ENCODE data around the gene KIF13A. TPM values are rescaled to one million over a fixed set of nuclear protein-coding genes. Genes with fewer than 3 reads are reported as not detected.
"Not testable (repeated sequence)": the region's sequence is repeated elsewhere in the genome, so short reads cannot be mapped to it uniquely, and the experiment has no call there.

KIF13A gene
- total RNA-seq, 1 donor from 2014 or later, result 28.9 TPM

DNA sequence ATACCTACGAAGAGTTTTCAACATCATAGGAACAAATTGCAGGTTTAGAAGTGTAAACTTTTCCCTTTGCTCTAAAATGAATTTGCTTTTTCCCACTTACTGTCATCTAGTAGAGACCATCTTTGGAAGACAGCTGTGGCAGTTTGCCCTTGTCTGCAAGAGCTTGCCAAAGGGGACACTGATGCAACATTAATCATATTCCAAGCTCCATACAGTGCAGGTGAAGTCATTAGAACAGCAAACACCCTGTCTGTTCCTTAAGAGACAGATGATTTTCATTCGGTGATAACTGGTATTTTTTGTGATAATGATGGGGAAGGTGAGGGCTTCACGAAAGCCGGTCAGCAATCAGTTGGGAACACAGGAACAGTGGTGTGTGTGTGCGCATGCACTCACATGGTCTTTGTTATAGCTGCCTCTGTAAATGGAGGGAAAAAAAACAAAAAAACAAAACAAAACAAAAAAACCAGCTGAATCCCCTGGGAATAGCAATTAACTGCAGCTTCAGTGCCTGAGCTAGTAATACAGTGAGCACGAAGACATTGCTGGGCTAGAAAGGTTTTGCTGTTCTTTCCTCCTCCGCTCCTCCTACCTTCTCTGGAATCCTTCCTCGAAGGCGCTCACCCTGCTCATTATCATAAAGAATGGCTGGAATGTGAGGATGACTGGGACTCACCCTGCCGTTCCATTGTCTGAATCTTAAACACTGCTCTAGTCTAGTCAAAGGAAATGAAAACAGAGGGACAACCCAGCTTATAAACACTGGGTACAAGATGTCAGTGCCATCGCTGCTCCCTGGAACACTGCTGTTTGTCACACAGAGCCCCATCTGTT lies 35.2 kb upstream of the KIF13A start:
- DNase-seq (ENCODE audit: low spot score in 2 of 2), result peak in 1 of 2 donors; percentile 16
- TF ChIP-seq, protein P1, sequence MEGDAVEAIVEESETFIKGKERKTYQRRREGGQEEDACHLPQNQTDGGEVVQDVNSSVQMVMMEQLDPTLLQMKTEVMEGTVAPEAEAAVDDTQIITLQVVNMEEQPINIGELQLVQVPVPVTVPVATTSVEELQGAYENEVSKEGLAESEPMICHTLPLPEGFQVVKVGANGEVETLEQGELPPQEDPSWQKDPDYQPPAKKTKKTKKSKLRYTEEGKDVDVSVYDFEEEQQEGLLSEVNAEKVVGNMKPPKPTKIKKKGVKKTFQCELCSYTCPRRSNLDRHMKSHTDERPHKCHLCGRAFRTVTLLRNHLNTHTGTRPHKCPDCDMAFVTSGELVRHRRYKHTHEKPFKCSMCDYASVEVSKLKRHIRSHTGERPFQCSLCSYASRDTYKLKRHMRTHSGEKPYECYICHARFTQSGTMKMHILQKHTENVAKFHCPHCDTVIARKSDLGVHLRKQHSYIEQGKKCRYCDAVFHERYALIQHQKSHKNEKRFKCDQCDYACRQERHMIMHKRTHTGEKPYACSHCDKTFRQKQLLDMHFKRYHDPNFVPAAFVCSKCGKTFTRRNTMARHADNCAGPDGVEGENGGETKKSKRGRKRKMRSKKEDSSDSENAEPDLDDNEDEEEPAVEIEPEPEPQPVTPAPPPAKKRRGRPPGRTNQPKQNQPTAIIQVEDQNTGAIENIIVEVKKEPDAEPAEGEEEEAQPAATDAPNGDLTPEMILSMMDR (IDR thresholded peaks at IDR 0.05), result no peak
- Histone ChIP-seq H3K27ac (no peak overlapping the region), H3K36me3 (no peaks in the 10 kb centered on the region), H3K4me1 (no peaks in the 10 kb centered on the region), H3K9me3 (no peaks in the 10 kb centered on the region), H3K27me3 (no peaks in the 10 kb centered on the region), H3K4me3 (no peak overlapping the region)
- intact Hi-C loops (cut with DNase I), result no loop called here

DNA sequence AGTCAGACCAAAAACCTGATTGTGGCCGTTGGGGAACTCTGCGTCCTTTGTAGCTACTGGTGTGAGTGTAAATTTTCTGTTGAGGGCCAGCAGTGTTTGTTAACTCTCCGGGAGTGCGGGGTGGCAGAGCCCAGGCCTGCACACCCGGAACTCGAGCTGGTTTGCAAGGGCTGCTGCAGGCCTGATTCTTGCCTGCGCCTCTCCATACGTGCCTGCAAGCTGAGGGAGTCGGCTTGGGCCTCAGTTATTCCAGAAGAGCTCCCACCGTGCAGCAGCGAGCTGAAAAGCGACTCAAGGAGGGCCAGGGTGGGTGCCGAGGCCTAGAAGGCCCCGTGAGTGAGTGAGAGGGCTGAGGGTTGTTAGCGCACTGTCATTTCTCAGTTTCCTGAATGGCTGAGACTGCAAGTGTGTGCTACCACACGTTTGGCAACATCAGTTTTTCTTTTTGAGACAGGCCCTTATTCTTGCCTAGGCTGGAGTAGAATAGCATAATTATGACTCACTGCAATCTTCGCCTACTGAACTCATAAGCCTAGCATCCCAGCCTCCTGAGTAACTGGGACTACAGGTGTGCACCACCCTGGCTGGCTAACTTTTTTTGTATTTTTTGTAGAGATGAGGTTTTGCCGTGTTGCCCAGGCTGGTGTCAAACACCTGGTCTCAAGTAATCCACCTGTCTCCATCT lies 33.9 kb upstream of the KIF13A start:
- Histone ChIP-seq H3K27me3 (no peaks in the 10 kb centered on the region), H3K36me3 (no peaks in the 10 kb centered on the region), H3K9me3 (no peaks in the 10 kb centered on the region), H3K4me3 (no peak overlapping the region), H3K27ac (no peak overlapping the region), H3K4me1 (no peaks in the 10 kb centered on the region)
- TF ChIP-seq, protein P1 (IDR thresholded peaks at IDR 0.05), result no peak
- DNase-seq (ENCODE audit: low spot score in 2 of 2), result peak in 1 of 2 donors; percentile 44
- intact Hi-C loops (cut with DNase I), result no loop called here

DNA sequence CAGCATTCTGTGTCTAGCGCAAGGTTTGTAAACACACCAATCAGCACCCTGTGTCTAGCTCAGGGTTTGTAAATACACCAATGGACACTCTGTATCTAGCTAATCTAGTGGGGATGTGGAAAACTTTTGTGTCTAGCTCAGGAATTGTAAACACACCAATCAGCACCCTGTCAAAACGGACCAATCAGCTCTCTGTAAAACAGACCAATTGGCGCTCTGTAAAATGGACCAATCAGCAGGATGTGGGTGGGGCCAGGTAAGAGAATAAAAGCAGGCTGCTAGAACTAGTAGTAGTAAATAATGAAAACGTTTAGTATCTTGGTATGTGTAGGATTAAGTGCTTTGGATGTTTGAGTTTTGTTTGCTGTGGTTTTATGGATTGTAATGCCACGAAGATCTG lies 33.1 kb upstream of the KIF13A start:
- intact Hi-C loops (cut with DNase I), result not testable (repeated sequence)

DNA sequence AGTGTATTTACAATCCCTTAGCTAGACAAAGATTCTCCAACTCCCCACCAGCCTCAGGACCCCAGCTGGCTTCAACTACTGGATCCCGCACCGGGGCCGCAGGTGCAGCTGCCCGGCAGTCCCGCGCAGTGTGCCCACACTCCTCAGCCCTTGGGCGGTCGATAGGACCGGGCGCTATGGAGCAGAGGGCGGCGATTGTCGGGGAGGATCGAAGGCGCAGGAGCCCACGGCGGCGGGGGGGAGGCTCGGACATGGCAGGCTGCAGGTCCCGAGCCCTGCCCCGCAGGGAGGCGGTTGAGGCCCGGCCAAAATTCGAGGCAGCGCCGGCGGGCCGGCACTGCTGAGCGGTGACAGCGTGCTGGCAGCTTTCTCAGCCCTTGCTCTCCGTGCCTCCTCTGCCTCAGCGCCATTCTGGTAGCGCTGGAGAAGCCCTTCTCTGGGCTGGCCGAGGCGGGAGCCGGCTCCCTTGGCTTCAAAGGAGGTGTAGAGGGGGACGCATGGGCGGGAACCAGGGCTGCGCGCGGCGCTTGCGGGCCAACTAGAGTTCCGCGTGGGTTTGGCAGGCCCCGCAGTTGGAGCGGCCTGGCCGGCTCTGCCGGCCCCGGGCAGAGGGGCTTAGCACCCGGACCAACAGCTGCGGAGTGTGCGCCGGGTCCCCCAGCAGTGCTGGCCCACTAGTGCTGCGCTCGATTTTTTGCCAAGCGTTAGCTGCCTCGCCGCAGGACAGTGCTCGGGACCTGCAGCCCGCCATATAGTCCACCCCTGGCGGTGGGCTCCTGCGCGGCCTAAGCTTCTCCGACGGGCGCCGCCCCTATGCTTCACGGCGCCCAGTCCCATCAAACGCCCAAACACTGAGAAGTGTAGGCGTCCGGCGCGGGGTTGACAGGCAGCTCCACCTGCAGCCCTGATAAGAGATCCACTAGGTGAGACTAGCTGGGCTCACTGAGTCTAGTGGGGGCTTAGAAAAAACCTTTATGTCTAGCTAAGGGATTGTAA lies 32.4 kb upstream of the KIF13A start:
- Histone ChIP-seq H3K27me3 (no peaks in the 10 kb centered on the region), H3K4me3 (peak overlapping the region; percentile 9 to 60), H3K9me3 (no peaks in the 10 kb centered on the region), H3K4me1 (no peaks in the 10 kb centered on the region), H3K36me3 (no peaks in the 10 kb centered on the region), H3K27ac (no peak overlapping the region)
- TF ChIP-seq, protein P1 (IDR thresholded peaks at IDR 0.05), result no peak
- intact Hi-C loops (cut with DNase I), result no loop called here
- DNase-seq (ENCODE audit: low spot score in 2 of 2), result peak in 1 of 2 donors; percentile 62

More for the DNA sequence above, 33.1 kb upstream of the KIF13A start:
- not testable (repeated sequence) for H3K27me3 ChIP-seq; DNase-seq (ENCODE audit: low spot score in 2 of 2); H3K36me3 ChIP-seq; H3K4me1 ChIP-seq; H3K4me3 ChIP-seq; H3K27ac ChIP-seq; H3K9me3 ChIP-seq

DNA sequence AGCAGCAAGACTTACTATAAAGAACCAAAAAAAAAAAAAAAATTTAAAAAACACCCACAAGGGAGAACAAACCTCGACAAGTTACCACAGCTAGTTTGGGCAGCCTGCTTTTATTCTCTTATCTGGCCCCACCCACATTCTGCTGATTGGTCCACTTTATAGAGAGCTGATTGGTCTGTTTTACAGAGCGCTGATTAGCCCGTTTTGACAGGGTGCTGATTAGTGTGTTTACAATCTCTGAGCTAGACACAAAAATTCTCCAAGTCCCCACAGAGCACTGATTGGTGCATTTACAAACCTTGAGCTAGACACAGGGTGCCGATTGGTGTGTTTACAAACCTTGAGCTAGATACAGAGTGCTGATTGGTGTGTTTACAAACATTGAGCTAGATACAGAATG lies 31.7 kb upstream of the KIF13A start:
- peak overlapping the region; percentile 9 to 60 for H3K4me3 ChIP-seq
- H3K4me1 ChIP-seq; intact Hi-C loops (cut with DNase I); H3K27ac ChIP-seq; H3K27me3 ChIP-seq; H3K36me3 ChIP-seq; H3K9me3 ChIP-seq: not testable (repeated sequence)
- peak in 1 of 2 donors; percentile 3 for DNase-seq (ENCODE audit: low spot score in 2 of 2)

DNA sequence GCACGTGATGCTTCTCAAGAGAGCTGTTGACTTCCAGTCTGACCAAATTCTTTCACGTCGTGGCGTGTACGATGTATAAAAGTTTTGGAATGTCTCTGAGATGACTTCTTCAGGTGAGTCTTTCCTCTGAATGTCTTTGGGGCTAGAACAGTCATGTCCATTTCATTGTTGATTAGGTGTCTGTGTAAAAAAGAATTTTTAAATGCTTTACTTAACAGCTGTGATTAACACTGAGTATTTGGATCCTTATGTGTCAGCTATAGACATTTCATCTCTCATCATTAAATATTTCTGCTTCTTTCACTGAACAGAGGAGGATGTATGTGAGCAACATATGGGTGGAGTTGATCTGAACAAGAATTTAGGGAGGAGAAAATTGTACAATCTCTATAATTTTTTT lies 29.3 kb upstream of the KIF13A start:
- Histone ChIP-seq H3K4me1 (no peaks in the 10 kb centered on the region), H3K9me3 (no peaks in the 10 kb centered on the region), H3K4me3 (no peak overlapping the region), H3K36me3 (no peaks in the 10 kb centered on the region), H3K27ac (no peak overlapping the region), H3K27me3 (no peaks in the 10 kb centered on the region)
- no peak for DNase-seq (ENCODE audit: low spot score in 2 of 2)
- TF ChIP-seq, protein P1 (IDR thresholded peaks at IDR 0.05), result no peak
- intact Hi-C loops (cut with DNase I), result no loop called here
